H1 (cell line): ENCODE data around the gene FYB2. TPM values are rescaled to one million over a fixed set of nuclear protein-coding genes. Genes with fewer than 3 reads are reported as not detected.

Source experiments
- TEAD4 ChIP-seq: IDR thresholded peaks from 2 replicates; pipeline ENCODE4 v1.6.1; 2012; ENCODE audit warnings: low read depth, low read length, inconsistent platforms, mixed read lengths
- polyA plus RNA-seq, 7 experiments: library from polyadenylated mRNA; depleted of rRNA in 3 of 7; stranded (reverse) in 5 of 7; unstranded in 2 of 7; fragments of >200 nt in 5 of 7; fragments of 200-250 nt in 2 of 7; gene quantifications; 1 replicate in 5 of 7; 2 replicates in 1 of 7; 4 replicates in 1 of 7; pipeline versions ENCODE4 v1.2.1 to v1.2.3, GENCODE V29; 2011 to 2013; ENCODE audit warnings: missing spikeins in 2 of 7, mixed read lengths in 2 of 7
- total RNA-seq: library from RNA; stranded (reverse); fragmentation: NEBNext Ultra II Directional; extraction: Animal tissue kit (Norgen Biotek cat#: 25700); gene quantifications from 2 replicates; pipeline ENCODE4 v1.2.1, GENCODE V29; 2021

FYB2 gene
- total and polyA plus RNA-seq, 2 of the 8 experiments (the other 6 are each of a cell fraction or from before 2014, with no cell fraction given), result 0.11 to 0.17 TPM

- no peak for TF ChIP-seq TEAD4
Measured at GRCh38 chr1:56850922-56851321, 31.7 kb upstream of the FYB2 start (continued).
